Measurements from ENCODE around the gene PALLD.

DNA sequence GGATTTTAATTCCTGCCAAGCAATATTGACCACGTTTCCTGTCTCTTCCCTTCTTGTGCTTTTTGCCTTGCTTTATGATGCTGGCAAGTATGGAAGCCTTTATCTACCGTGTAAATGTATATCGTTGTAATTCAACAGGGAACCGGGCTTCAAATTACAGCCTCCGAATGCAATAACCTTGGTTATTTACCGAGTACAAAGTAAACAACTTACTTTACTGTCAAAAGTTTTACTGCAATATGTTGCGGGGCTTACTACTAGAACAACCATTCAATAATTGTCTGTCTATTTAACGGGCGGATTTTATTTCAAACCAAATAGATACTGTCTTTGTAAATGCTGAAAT lies 73.1 kb downstream of the PALLD start:
- TF ChIP-seq EP300 (IDR thresholded peaks at IDR 0.05) (no peak), POLR2A (IDR thresholded peaks at IDR 0.05) (no peak)
- TF ChIP-seq, protein P1, sequence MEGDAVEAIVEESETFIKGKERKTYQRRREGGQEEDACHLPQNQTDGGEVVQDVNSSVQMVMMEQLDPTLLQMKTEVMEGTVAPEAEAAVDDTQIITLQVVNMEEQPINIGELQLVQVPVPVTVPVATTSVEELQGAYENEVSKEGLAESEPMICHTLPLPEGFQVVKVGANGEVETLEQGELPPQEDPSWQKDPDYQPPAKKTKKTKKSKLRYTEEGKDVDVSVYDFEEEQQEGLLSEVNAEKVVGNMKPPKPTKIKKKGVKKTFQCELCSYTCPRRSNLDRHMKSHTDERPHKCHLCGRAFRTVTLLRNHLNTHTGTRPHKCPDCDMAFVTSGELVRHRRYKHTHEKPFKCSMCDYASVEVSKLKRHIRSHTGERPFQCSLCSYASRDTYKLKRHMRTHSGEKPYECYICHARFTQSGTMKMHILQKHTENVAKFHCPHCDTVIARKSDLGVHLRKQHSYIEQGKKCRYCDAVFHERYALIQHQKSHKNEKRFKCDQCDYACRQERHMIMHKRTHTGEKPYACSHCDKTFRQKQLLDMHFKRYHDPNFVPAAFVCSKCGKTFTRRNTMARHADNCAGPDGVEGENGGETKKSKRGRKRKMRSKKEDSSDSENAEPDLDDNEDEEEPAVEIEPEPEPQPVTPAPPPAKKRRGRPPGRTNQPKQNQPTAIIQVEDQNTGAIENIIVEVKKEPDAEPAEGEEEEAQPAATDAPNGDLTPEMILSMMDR (IDR thresholded peaks at IDR 0.05) = no peak
